ENCODE measurements around the gene RGPD6.
"Not testable (repeated sequence)": the region's sequence is repeated elsewhere in the genome, so short reads cannot be mapped to it uniquely, and the experiment has no call there.

GRCh38 chr2:110619326-110619939 lies 42.4 kb upstream of the RGPD6 start:
- not testable (repeated sequence) for TF ChIP-seq EZH2 (IDR thresholded peaks at IDR 0.05; ENCODE audit: insufficient read depth, poor library complexity, severe bottlenecking); EZH2phosphoT487 (IDR thresholded peaks at IDR 0.05; ENCODE audit: insufficient read depth, low read depth)
